Measurements from ENCODE around the gene RELB.
"Not testable (repeated sequence)": the region's sequence is repeated elsewhere in the genome, so short reads cannot be mapped to it uniquely, and the experiment has no call there.

DNA sequence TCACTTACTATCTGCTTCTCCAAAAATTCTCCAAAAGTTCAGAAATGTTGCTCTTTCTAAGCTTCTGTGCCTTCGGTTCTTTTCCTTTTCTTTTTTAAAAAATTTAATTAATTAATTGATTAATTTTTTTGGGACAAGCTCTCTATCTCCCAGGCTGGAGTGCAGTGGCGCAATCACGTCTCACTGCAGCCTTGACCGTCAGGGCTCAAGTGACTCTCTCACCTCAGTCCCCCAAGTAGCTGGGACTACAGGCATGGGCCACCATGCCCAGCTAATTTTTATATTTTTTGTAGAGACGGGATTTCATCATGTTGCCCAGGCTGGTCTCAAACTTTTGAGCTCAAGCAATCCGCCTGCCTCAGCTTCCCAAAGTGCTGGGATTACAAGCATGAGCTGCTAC is 29.8 kb upstream of the RELB start:
- TF ChIP-seq, protein P1, sequence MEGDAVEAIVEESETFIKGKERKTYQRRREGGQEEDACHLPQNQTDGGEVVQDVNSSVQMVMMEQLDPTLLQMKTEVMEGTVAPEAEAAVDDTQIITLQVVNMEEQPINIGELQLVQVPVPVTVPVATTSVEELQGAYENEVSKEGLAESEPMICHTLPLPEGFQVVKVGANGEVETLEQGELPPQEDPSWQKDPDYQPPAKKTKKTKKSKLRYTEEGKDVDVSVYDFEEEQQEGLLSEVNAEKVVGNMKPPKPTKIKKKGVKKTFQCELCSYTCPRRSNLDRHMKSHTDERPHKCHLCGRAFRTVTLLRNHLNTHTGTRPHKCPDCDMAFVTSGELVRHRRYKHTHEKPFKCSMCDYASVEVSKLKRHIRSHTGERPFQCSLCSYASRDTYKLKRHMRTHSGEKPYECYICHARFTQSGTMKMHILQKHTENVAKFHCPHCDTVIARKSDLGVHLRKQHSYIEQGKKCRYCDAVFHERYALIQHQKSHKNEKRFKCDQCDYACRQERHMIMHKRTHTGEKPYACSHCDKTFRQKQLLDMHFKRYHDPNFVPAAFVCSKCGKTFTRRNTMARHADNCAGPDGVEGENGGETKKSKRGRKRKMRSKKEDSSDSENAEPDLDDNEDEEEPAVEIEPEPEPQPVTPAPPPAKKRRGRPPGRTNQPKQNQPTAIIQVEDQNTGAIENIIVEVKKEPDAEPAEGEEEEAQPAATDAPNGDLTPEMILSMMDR (IDR thresholded peaks at IDR 0.05), result not testable (repeated sequence)
- TF ChIP-seq POLR2AphosphoS5, POLR2A, EP300 (IDR thresholded peaks at IDR 0.05): not testable (repeated sequence)

All from gastroesophageal sphincter (tissue), 3 donors.